Measurements from ENCODE around the gene IFT81.
"Not testable (repeated sequence)": the region's sequence is repeated elsewhere in the genome, so short reads cannot be mapped to it uniquely, and the experiment has no call there.

The IFT81 gene

GRCh38 chr12:110198386-110198785, 74.2 kb downstream of the IFT81 start:
- Histone ChIP-seq H3K4me3 (ENCODE audit: low read depth, low read length) (no peak overlapping the region), H3K36me3 (ENCODE audit: control insufficient read depth, insufficient read depth, low read length) (peaks cover 2% of the 10 kb centered on the region), H3K27me3 (ENCODE audit: control insufficient read depth, insufficient read depth, low read length) (no peaks in the 10 kb centered on the region), H3K9me3 (ENCODE audit: control insufficient read depth, insufficient read depth, low read length) (no peaks in the 10 kb centered on the region), H3K9ac (ENCODE audit: low read depth, low read length) (no peak overlapping the region), H3K4me1 (ENCODE audit: control insufficient read depth, insufficient read depth, low read length) (peaks cover 8% of the 10 kb centered on the region)

- H3K4me1 ChIP-seq (ENCODE audit: control insufficient read depth, insufficient read depth, low read length), result peaks cover 8% of the 10 kb centered on the region
- no peaks in the 10 kb centered on the region for H3K9me3 ChIP-seq (ENCODE audit: control insufficient read depth, insufficient read depth, low read length)
- H3K36me3 ChIP-seq (ENCODE audit: control insufficient read depth, insufficient read depth, low read length), result no peaks in the 10 kb centered on the region
- no peaks in the 10 kb centered on the region for H3K27me3 ChIP-seq (ENCODE audit: control insufficient read depth, insufficient read depth, low read length)
- H3K9ac ChIP-seq (ENCODE audit: low read depth, low read length), result no peak overlapping the region
- no peak overlapping the region for H3K4me3 ChIP-seq (ENCODE audit: low read depth, low read length)
These were observed 75.4 kb downstream of the IFT81 start for GRCh38 chr12:110199339-110200123.

- Histone ChIP-seq H3K9ac (ENCODE audit: low read depth, low read length) (no peak overlapping the region), H3K4me3 (ENCODE audit: low read depth, low read length) (no peak overlapping the region), H3K36me3 (ENCODE audit: control insufficient read depth, insufficient read depth, low read length) (no peaks in the 10 kb centered on the region), H3K27me3 (ENCODE audit: control insufficient read depth, insufficient read depth, low read length) (no peaks in the 10 kb centered on the region), H3K9me3 (ENCODE audit: control insufficient read depth, insufficient read depth, low read length) (no peaks in the 10 kb centered on the region), H3K4me1 (ENCODE audit: control insufficient read depth, insufficient read depth, low read length) (peaks cover 8% of the 10 kb centered on the region)
These were observed 75.9 kb downstream of the IFT81 start for GRCh38 chr12:110200124-110200417.

GRCh38 chr12:110201995-110202394, 77.8 kb downstream of the IFT81 start:
- Histone ChIP-seq H3K9ac (ENCODE audit: low read depth, low read length) (no peak overlapping the region), H3K4me1 (ENCODE audit: control insufficient read depth, insufficient read depth, low read length) (peaks cover 8% of the 10 kb centered on the region), H3K27me3 (ENCODE audit: control insufficient read depth, insufficient read depth, low read length) (no peaks in the 10 kb centered on the region), H3K9me3 (ENCODE audit: control insufficient read depth, insufficient read depth, low read length) (no peaks in the 10 kb centered on the region), H3K4me3 (ENCODE audit: low read depth, low read length) (no peak overlapping the region), H3K36me3 (ENCODE audit: control insufficient read depth, insufficient read depth, low read length) (no peaks in the 10 kb centered on the region)

- no peak overlapping the region for H3K9ac ChIP-seq (ENCODE audit: low read depth, low read length)
- H3K4me3 ChIP-seq (ENCODE audit: low read depth, low read length), result no peak overlapping the region
- H3K27me3 ChIP-seq (ENCODE audit: control insufficient read depth, insufficient read depth, low read length), result no peaks in the 10 kb centered on the region
- no peaks in the 10 kb centered on the region for H3K9me3 ChIP-seq (ENCODE audit: control insufficient read depth, insufficient read depth, low read length)
- peaks cover 8% of the 10 kb centered on the region for H3K4me1 ChIP-seq (ENCODE audit: control insufficient read depth, insufficient read depth, low read length)
- H3K36me3 ChIP-seq (ENCODE audit: control insufficient read depth, insufficient read depth, low read length), result no peaks in the 10 kb centered on the region
These were observed 79.4 kb downstream of the IFT81 start for GRCh38 chr12:110203546-110203945.

- Histone ChIP-seq H3K4me3 (ENCODE audit: low read depth, low read length) (no peak overlapping the region), H3K9ac (ENCODE audit: low read depth, low read length) (no peak overlapping the region), H3K36me3 (ENCODE audit: control insufficient read depth, insufficient read depth, low read length) (no peaks in the 10 kb centered on the region), H3K9me3 (ENCODE audit: control insufficient read depth, insufficient read depth, low read length) (no peaks in the 10 kb centered on the region), H3K4me1 (ENCODE audit: control insufficient read depth, insufficient read depth, low read length) (no peaks in the 10 kb centered on the region), H3K27me3 (ENCODE audit: control insufficient read depth, insufficient read depth, low read length) (no peaks in the 10 kb centered on the region)
These were observed 81.8 kb downstream of the IFT81 start for GRCh38 chr12:110205931-110206330.

GRCh38 chr12:110211639-110212536, 87.7 kb downstream of the IFT81 start:
- H3K27me3 ChIP-seq (ENCODE audit: control insufficient read depth, insufficient read depth, low read length); H3K9me3 ChIP-seq (ENCODE audit: control insufficient read depth, insufficient read depth, low read length); H3K4me3 ChIP-seq (ENCODE audit: low read depth, low read length); H3K9ac ChIP-seq (ENCODE audit: low read depth, low read length); H3K36me3 ChIP-seq (ENCODE audit: control insufficient read depth, insufficient read depth, low read length); H3K4me1 ChIP-seq (ENCODE audit: control insufficient read depth, insufficient read depth, low read length): not testable (repeated sequence)

- H3K9me3 ChIP-seq (ENCODE audit: control insufficient read depth, insufficient read depth, low read length), result no peaks in the 10 kb centered on the region
- H3K4me1 ChIP-seq (ENCODE audit: control insufficient read depth, insufficient read depth, low read length), result no peaks in the 10 kb centered on the region
- H3K27me3 ChIP-seq (ENCODE audit: control insufficient read depth, insufficient read depth, low read length), result no peaks in the 10 kb centered on the region
- no peaks in the 10 kb centered on the region for H3K36me3 ChIP-seq (ENCODE audit: control insufficient read depth, insufficient read depth, low read length)
- no peak overlapping the region for H3K9ac ChIP-seq (ENCODE audit: low read depth, low read length)
- H3K4me3 ChIP-seq (ENCODE audit: low read depth, low read length), result no peak overlapping the region
These were observed 94.0 kb downstream of the IFT81 start for GRCh38 chr12:110217996-110218674.

GRCh38 chr12:110222027-110222426, 97.9 kb downstream of the IFT81 start:
- Histone ChIP-seq H3K9ac (ENCODE audit: low read depth, low read length) (no peak overlapping the region), H3K4me1 (ENCODE audit: control insufficient read depth, insufficient read depth, low read length) (no peaks in the 10 kb centered on the region), H3K27me3 (ENCODE audit: control insufficient read depth, insufficient read depth, low read length) (no peaks in the 10 kb centered on the region), H3K36me3 (ENCODE audit: control insufficient read depth, insufficient read depth, low read length) (no peaks in the 10 kb centered on the region), H3K9me3 (ENCODE audit: control insufficient read depth, insufficient read depth, low read length) (no peaks in the 10 kb centered on the region), H3K4me3 (ENCODE audit: low read depth, low read length) (no peak overlapping the region)

- H3K4me1 ChIP-seq (ENCODE audit: control insufficient read depth, insufficient read depth, low read length), result no peaks in the 10 kb centered on the region
These were observed 98.3 kb downstream of the IFT81 start for GRCh38 chr12:110222433-110222832.

GRCh38 chr12:110223777-110224378, 99.7 kb downstream of the IFT81 start:
- no peak overlapping the region for H3K4me3 ChIP-seq (ENCODE audit: low read depth, low read length)
- no peaks in the 10 kb centered on the region for H3K9me3 ChIP-seq (ENCODE audit: control insufficient read depth, insufficient read depth, low read length)
- H3K27me3 ChIP-seq (ENCODE audit: control insufficient read depth, insufficient read depth, low read length), result no peaks in the 10 kb centered on the region
- H3K9ac ChIP-seq (ENCODE audit: low read depth, low read length), result no peak overlapping the region
- no peaks in the 10 kb centered on the region for H3K4me1 ChIP-seq (ENCODE audit: control insufficient read depth, insufficient read depth, low read length)
- H3K36me3 ChIP-seq (ENCODE audit: control insufficient read depth, insufficient read depth, low read length), result no peaks in the 10 kb centered on the region

More at GRCh38 chr12:110222433-110222832, 98.3 kb downstream of the IFT81 start:
- H3K27me3 ChIP-seq (ENCODE audit: control insufficient read depth, insufficient read depth, low read length), result no peaks in the 10 kb centered on the region
- no peak overlapping the region for H3K4me3 ChIP-seq (ENCODE audit: low read depth, low read length)
- no peaks in the 10 kb centered on the region for H3K9me3 ChIP-seq (ENCODE audit: control insufficient read depth, insufficient read depth, low read length)
- H3K36me3 ChIP-seq (ENCODE audit: control insufficient read depth, insufficient read depth, low read length), result no peaks in the 10 kb centered on the region
- no peak overlapping the region for H3K9ac ChIP-seq (ENCODE audit: low read depth, low read length)
